Tibial artery (tissue), 4 donors: Measurements from ENCODE around the gene COMMD1.
"Not testable (repeated sequence)": the region's sequence is repeated elsewhere in the genome, so short reads cannot be mapped to it uniquely, and the experiment has no call there.

ENCODE experiments used
- DNase-seq, 2 donors: peaks; one replicate each; pipeline ENCODE4 v3.0.0-alpha.2; 2019
- H3K27ac ChIP-seq, 2 donors: fragments of 200-600 bp; sonication (generic) in 1 of 2; 1 replicate in 1 of 2; 2 replicates in 1 of 2; pipeline ENCODE4 v1.5.1; 2018 to 2019; ENCODE audit warnings: mild to moderate bottlenecking in 1 of 2
- H3K27me3 ChIP-seq, 2 donors: fragments of 200-600 bp; sonication (generic) in 1 of 2; one replicate each; pipeline versions ENCODE4 v1.5.1 to v1.6.0; 2016 to 2019
- H3K36me3 ChIP-seq, 3 donors: fragments of 200-600 bp; sonication (generic) in 2 of 3; one replicate each; pipeline ENCODE4 v1.5.1; 2016 to 2019; ENCODE audit warnings: mild to moderate bottlenecking in 2 of 3
- H3K4me1 ChIP-seq, 4 donors: fragments of 200-600 bp; sonication (generic) in 2 of 4; 1 replicate in 3 of 4; 2 replicates in 1 of 4; pipeline ENCODE4 v1.5.1; 2016 to 2019
- H3K4me3 ChIP-seq, 2 donors: fragments of 200-600 bp; sonication (generic) in 1 of 2; 1 replicate in 1 of 2; 2 replicates in 1 of 2; pipeline ENCODE4 v1.5.1; 2018 to 2019; ENCODE audit warnings: mild to moderate bottlenecking in 2 of 2
- H3K9me3 ChIP-seq, 3 donors: fragments of 200-600 bp; sonication (generic) in 1 of 3; one replicate each; pipeline ENCODE4 v1.5.1; 2016 to 2019
- CTCF ChIP-seq, 2 experiments: fragments of 200-600 bp in 1 of 2; fragments of 450-650 bp in 1 of 2; IDR thresholded peaks; one replicate each; pipeline ENCODE4 v1.5.1; 2017 to 2019; ENCODE audit warnings: antibody characterized with exemption in 2 of 2, mild to moderate bottlenecking in 1 of 2, moderate library complexity in 1 of 2
- intact Hi-C: fragments of 100-400 bp; cut with DNase I; formaldehyde crosslinking; loops from one replicate; pipeline ENCODE4 v1.15.0; 2023; ENCODE audit warnings: low total_unique reads

COMMD1 gene

GRCh38 chr2:61950571-61951315, 45.3 kb downstream of the COMMD1 start:
- Histone ChIP-seq H3K4me1 (peaks cover 0 to 53% (median 16%) of the 10 kb centered on the region in 4 donors), H3K36me3 (no peaks in the 10 kb centered on the region), H3K4me3 (no peak overlapping the region), H3K27me3 (no peaks in the 10 kb centered on the region), H3K9me3 (no peaks in the 10 kb centered on the region), H3K27ac (peak overlapping the region; percentile 58 to 75)
- intact Hi-C loops = no loop called here
- DNase-seq = no peak
- TF ChIP-seq CTCF (IDR thresholded peaks at IDR 0.05) = no peak

GRCh38 chr2:61951881-61952280, 46.4 kb downstream of the COMMD1 start:
- Histone ChIP-seq H3K36me3 (no peaks in the 10 kb centered on the region), H3K9me3 (no peaks in the 10 kb centered on the region), H3K27ac (no peak overlapping the region), H3K27me3 (no peaks in the 10 kb centered on the region), H3K4me1 (peaks cover 0 to 41% (median 14%) of the 10 kb centered on the region in 4 donors), H3K4me3 (no peak overlapping the region)
- intact Hi-C loops = no loop called here
- no peak for DNase-seq
- no peak for TF ChIP-seq CTCF (IDR thresholded peaks at IDR 0.05)

GRCh38 chr2:61952288-61952687, 46.8 kb downstream of the COMMD1 start:
- peaks cover 0 to 38% (median 14%) of the 10 kb centered on the region in 4 donors for H3K4me1 ChIP-seq
- intact Hi-C loops = no loop called here
- no peak for DNase-seq
- H3K36me3 ChIP-seq = no peaks in the 10 kb centered on the region
- no peaks in the 10 kb centered on the region for H3K9me3 ChIP-seq
- H3K27me3 ChIP-seq = no peaks in the 10 kb centered on the region
- TF ChIP-seq CTCF (IDR thresholded peaks at IDR 0.05) = no peak
- H3K4me3 ChIP-seq = no peak overlapping the region
- no peak overlapping the region for H3K27ac ChIP-seq

- H3K4me1 ChIP-seq = peaks cover 0 to 21% (median 8%) of the 10 kb centered on the region in 4 donors
- H3K36me3 ChIP-seq, DNase-seq, H3K27ac ChIP-seq, H3K27me3 ChIP-seq, H3K4me3 ChIP-seq, H3K9me3 ChIP-seq, intact Hi-C loops: not testable (repeated sequence)
Measured at GRCh38 chr2:61954856-61955255, 49.4 kb downstream of the COMMD1 start.

- no peak for TF ChIP-seq CTCF (IDR thresholded peaks at IDR 0.05)
- Histone ChIP-seq H3K27me3 (no peaks in the 10 kb centered on the region), H3K4me3 (no peak overlapping the region)
Measured at GRCh38 chr2:61959381-61960293, 54.2 kb downstream of the COMMD1 start.

More at GRCh38 chr2:61959381-61960293, 54.2 kb downstream of the COMMD1 start:
- Histone ChIP-seq H3K9me3 (no peaks in the 10 kb centered on the region), H3K4me1 (peaks cover 0 to 28% (median 3%) of the 10 kb centered on the region in 4 donors), H3K27ac (peak overlapping the region in 1 of 2 donors; percentile 16), H3K36me3 (no peaks in the 10 kb centered on the region)
- intact Hi-C loops = no loop called here
- no peak for DNase-seq
